ENCODE results near the gene FOSL2. TPM values are rescaled to one million over a fixed set of nuclear protein-coding genes. Genes with fewer than 3 reads are reported as not detected.

Gene FOSL2
- total RNA-seq, 1 experiment from 2014 or later: 4.0 TPM

- TF ChIP-seq STAT6 (CRISPR knock-in tag; conservative IDR thresholded peaks at IDR 0.05; ENCODE audit: low read depth) (no peak), ZMAT4 (CRISPR knock-in tag; IDR thresholded peaks at IDR 0.05) (no peak)
These were observed 70.7 kb downstream of the FOSL2 start (continued) for GRCh38 chr2:28463211-28463816.

GRCh38 chr2:28463893-28464292 is 71.2 kb downstream of the FOSL2 start:
- Mint-ChIP-seq H3K27me3 (ENCODE audit: low read depth) (no peaks in the 10 kb centered on the region), H3K9me3 (peaks cover 15% of the 10 kb centered on the region), H3K4me1 (no peaks in the 10 kb centered on the region), H3K27ac (no peak overlapping the region), H3K4me3 (no peak overlapping the region), H3K36me3 (no peaks in the 10 kb centered on the region)
- ChIA-PET POLR2A (no interaction called here), CTCF (no interaction called here)
- TF ChIP-seq ZNF396 (CRISPR knock-in tag; IDR thresholded peaks at IDR 0.05; ENCODE audit: borderline replicate concordance): no peak
- TF ChIP-seq PRRX2 (CRISPR knock-in tag; IDR thresholded peaks at IDR 0.05): no peak
- no peak for TF ChIP-seq HMGXB4 (CRISPR knock-in tag; IDR thresholded peaks at IDR 0.05)
- DNase-seq (ENCODE audit: low spot score) (no peak), ATAC-seq (no peak)

- ATAC-seq: no peak
- ChIA-PET CTCF (no interaction called here), POLR2A (no interaction called here)
- no peaks in the 10 kb centered on the region; the same call in 1 of the 2 replicates for H3K27me3 Mint-ChIP-seq (ENCODE audit: low read depth)
- no peak overlapping the region for H3K4me3 Mint-ChIP-seq
- H3K27ac Mint-ChIP-seq: no peak overlapping the region
- DNase-seq (ENCODE audit: low spot score): no peak
- H3K9me3 Mint-ChIP-seq: peaks cover 15% of the 10 kb centered on the region
- no peaks in the 10 kb centered on the region for H3K36me3 Mint-ChIP-seq
- H3K4me1 Mint-ChIP-seq: no peaks in the 10 kb centered on the region
- TF ChIP-seq ZNF512 (CRISPR knock-in tag; IDR thresholded peaks at IDR 0.05; ENCODE audit: borderline replicate concordance) (no peak), STAT6 (CRISPR knock-in tag; conservative IDR thresholded peaks at IDR 0.05; ENCODE audit: low read depth) (no peak), ZNF281 (CRISPR knock-in tag; IDR thresholded peaks at IDR 0.05) (no peak), TCF7 (CRISPR knock-in tag; IDR thresholded peaks at IDR 0.05; ENCODE audit: low read depth) (no peak), IRF1 (CRISPR knock-in tag; IDR thresholded peaks at IDR 0.05) (no peak), ELF4 (CRISPR knock-in tag; IDR thresholded peaks at IDR 0.05; ENCODE audit: low read depth) (no peak), ATF6 (CRISPR knock-in tag; IDR thresholded peaks at IDR 0.05) (no peak), ZMAT4 (CRISPR knock-in tag; IDR thresholded peaks at IDR 0.05) (no peak), E2F1 (CRISPR knock-in tag; IDR thresholded peaks at IDR 0.05) (no peak)
These were observed 72.7 kb downstream of the FOSL2 start for GRCh38 chr2:28465148-28465885.
